ENCODE results near the gene GPBP1L1. TPM values are rescaled to one million over a fixed set of nuclear protein-coding genes. Genes with fewer than 3 reads are reported as not detected.

The GPBP1L1 gene
- total and polyA plus RNA-seq, 2 of the 13 experiments (the other 11 are each of a cell fraction or from before 2014, with no cell fraction given): 45.9 to 86.1 TPM

DNA sequence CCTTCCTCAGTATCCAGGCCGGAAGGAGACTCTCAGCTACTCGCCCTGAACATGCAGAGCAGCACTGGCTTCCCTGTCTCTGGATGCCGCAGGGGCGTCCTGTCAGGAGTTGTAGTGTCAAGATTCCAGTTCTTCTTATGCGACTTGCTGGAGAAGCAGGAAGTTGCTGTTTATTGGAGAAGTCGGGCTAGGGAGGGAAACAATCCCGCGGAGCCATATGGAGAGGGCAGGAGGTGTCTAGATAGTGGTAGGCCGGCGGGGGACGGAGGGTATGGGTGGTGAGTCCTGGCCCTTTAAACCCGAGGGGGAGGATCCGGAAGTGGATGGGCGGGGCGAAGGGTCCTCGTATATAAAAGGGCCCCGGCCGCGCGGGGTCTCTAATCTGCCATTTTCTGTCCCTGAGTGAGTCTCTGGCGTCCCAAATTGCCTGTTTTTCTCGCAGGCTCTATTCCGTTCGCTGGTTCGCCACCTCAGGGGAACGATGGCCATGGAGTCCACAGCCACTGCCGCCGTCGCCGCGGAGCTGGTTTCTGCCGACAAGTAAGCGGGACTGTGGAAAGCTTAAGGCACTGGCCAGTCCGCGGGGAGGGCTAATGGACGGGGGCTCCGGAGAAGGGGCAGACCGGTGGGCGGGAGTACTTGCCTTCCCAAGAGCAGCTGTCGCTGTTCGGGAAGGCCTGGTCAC lies 102.5 kb downstream of the GPBP1L1 start, which contains the start of gene NASP (continued):
- 0 out of 2 replicates have a peak, but pooled peaks have one; percentile 10 for TF ChIP-seq ZNF331 (CRISPR knock-in tag; IDR thresholded peaks at IDR 0.05)
- no peak for TF ChIP-seq CHD2 (IDR thresholded peaks at IDR 0.05; ENCODE audit: low read depth, low read length)
- TF ChIP-seq ZNF138 (CRISPR knock-in tag; IDR thresholded peaks at IDR 0.05; ENCODE audit: low read depth): no peak
- TF ChIP-seq ETV5 (CRISPR knock-in tag; IDR thresholded peaks at IDR 0.05; ENCODE audit: borderline replicate concordance): no peak
- TF ChIP-seq ARHGAP35 (CRISPR knock-in tag; IDR thresholded peaks at IDR 0.05; ENCODE audit: borderline replicate concordance): no peak; the same call in 1 of the 2 replicates
- no peak for TF ChIP-seq TOPORS (CRISPR knock-in tag; IDR thresholded peaks at IDR 0.05)
- TF ChIP-seq ZNF256 (CRISPR knock-in tag; conservative IDR thresholded peaks at IDR 0.05): no peak; the same call in 1 of the 2 replicates
- no peak for TF ChIP-seq ZNF382 (CRISPR knock-in tag; IDR thresholded peaks at IDR 0.05; ENCODE audit: borderline replicate concordance)
- TF ChIP-seq, protein P1, sequence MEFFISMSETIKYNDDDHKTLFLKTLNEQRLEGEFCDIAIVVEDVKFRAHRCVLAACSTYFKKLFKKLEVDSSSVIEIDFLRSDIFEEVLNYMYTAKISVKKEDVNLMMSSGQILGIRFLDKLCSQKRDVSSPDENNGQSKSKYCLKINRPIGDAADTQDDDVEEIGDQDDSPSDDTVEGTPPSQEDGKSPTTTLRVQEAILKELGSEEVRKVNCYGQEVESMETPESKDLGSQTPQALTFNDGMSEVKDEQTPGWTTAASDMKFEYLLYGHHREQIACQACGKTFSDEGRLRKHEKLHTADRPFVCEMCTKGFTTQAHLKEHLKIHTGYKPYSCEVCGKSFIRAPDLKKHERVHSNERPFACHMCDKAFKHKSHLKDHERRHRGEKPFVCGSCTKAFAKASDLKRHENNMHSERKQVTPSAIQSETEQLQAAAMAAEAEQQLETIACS (CRISPR knock-in tag; IDR thresholded peaks at IDR 0.05): no peak
- TF ChIP-seq STAG1 (CRISPR knock-in tag; IDR thresholded peaks at IDR 0.05): no peak
- TF ChIP-seq SPEN (CRISPR knock-in tag; IDR thresholded peaks at IDR 0.05; ENCODE audit: low read depth): no peak
- TF ChIP-seq, protein P2, sequence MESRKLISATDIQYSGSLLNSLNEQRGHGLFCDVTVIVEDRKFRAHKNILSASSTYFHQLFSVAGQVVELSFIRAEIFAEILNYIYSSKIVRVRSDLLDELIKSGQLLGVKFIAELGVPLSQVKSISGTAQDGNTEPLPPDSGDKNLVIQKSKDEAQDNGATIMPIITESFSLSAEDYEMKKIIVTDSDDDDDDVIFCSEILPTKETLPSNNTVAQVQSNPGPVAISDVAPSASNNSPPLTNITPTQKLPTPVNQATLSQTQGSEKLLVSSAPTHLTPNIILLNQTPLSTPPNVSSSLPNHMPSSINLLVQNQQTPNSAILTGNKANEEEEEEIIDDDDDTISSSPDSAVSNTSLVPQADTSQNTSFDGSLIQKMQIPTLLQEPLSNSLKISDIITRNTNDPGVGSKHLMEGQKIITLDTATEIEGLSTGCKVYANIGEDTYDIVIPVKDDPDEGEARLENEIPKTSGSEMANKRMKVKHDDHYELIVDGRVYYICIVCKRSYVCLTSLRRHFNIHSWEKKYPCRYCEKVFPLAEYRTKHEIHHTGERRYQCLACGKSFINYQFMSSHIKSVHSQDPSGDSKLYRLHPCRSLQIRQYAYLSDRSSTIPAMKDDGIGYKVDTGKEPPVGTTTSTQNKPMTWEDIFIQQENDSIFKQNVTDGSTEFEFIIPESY (CRISPR knock-in tag; IDR thresholded peaks at IDR 0.05): no peak
- no peak for TF ChIP-seq ZNF292 (CRISPR knock-in tag; IDR thresholded peaks at IDR 0.05; ENCODE audit: borderline replicate concordance, low read depth)
- TF ChIP-seq NFE2L2 (IDR thresholded peaks at IDR 0.05; ENCODE audit: low read length): no peak
- TF ChIP-seq, protein P3, sequence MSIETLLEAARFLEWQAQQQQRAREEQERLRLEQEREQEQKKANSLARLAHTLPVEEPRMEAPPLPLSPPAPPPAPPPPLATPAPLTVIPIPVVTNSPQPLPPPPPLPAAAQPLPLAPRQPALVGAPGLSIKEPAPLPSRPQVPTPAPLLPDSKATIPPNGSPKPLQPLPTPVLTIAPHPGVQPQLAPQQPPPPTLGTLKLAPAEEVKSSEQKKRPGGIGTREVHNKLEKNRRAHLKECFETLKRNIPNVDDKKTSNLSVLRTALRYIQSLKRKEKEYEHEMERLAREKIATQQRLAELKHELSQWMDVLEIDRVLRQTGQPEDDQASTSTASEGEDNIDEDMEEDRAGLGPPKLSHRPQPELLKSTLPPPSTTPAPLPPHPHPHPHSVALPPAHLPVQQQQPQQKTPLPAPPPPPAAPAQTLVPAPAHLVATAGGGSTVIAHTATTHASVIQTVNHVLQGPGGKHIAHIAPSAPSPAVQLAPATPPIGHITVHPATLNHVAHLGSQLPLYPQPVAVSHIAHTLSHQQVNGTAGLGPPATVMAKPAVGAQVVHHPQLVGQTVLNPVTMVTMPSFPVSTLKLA (IDR thresholded peaks at IDR 0.05): no peak
- peak; percentile 98 for TF ChIP-seq RFXANK (CRISPR knock-in tag; IDR thresholded peaks at IDR 0.05)
- no peak for TF ChIP-seq ZNF3 (CRISPR knock-in tag; IDR thresholded peaks at IDR 0.05)
- TF ChIP-seq RFX1 (IDR thresholded peaks at IDR 0.05): no peak
- TF ChIP-seq SSRP1 (CRISPR knock-in tag; IDR thresholded peaks at IDR 0.05): no peak
- TF ChIP-seq MAFG (CRISPR knock-in tag; IDR thresholded peaks at IDR 0.05): no peak
- peak; percentile 71 for TF ChIP-seq ZFY (CRISPR knock-in tag; IDR thresholded peaks at IDR 0.05)
- TF ChIP-seq, protein P4, sequence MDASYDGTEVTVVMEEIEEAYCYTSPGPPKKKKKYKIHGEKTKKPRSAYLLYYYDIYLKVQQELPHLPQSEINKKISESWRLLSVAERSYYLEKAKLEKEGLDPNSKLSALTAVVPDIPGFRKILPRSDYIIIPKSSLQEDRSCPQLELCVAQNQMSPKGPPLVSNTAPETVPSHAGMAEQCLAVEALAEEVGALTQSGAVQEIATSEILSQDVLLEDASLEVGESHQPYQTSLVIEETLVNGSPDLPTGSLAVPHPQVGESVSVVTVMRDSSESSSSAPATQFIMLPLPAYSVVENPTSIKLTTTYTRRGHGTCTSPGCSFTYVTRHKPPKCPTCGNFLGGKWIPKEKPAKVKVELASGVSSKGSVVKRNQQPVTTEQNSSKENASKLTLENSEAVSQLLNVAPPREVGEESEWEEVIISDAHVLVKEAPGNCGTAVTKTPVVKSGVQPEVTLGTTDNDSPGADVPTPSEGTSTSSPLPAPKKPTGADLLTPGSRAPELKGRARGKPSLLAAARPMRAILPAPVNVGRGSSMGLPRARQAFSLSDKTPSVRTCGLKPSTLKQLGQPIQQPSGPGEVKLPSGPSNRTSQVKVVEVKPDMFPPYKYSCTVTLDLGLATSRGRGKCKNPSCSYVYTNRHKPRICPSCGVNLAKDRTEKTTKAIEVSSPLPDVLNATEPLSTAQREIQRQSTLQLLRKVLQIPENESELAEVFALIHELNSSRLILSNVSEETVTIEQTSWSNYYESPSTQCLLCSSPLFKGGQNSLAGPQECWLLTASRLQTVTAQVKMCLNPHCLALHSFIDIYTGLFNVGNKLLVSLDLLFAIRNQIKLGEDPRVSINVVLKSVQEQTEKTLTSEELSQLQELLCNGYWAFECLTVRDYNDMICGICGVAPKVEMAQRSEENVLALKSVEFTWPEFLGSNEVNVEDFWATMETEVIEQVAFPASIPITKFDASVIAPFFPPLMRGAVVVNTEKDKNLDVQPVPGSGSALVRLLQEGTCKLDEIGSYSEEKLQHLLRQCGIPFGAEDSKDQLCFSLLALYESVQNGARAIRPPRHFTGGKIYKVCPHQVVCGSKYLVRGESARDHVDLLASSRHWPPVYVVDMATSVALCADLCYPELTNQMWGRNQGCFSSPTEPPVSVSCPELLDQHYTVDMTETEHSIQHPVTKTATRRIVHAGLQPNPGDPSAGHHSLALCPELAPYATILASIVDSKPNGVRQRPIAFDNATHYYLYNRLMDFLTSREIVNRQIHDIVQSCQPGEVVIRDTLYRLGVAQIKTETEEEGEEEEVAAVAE (CRISPR knock-in tag; IDR thresholded peaks at IDR 0.05; ENCODE audit: borderline replicate concordance): peak; percentile 59; the same call in 1 of the 2 replicates
- TF ChIP-seq ZNF577 (CRISPR knock-in tag; IDR thresholded peaks at IDR 0.05; ENCODE audit: borderline replicate concordance, low read depth): no peak
